Panc1 (cell line): ENCODE data around the gene SYT17. TPM values are rescaled to one million over a fixed set of nuclear protein-coding genes. Genes with fewer than 3 reads are reported as not detected.

Experiments used
- ATAC-seq: fragments of 200-7000 bp; cut with Tn5 transposase; 2 replicates; pipeline ENCODE4 v1.9.1; 2020; ENCODE audit warnings: mild to moderate bottlenecking, moderate library complexity
- BruUV-seq: library from RNA; stranded (reverse); fragments of 400-500 nt; replicated peaks from 2 replicates; lab custom pipeline; 2021; lab: Mats Ljungman, UMichigan
- CTCF ChIA-PET: fragments of 300-600 bp; sonication (Branson Sonifier 250); formaldehyde crosslinking; loops from one replicate; lab custom pipeline; 2022; ENCODE audit warnings: antibody characterized with exemption; lab: Charles Lee
- POLR2A ChIA-PET: fragments of 300-600 bp; sonication (Branson Sonifier 250); formaldehyde crosslinking; loops from one replicate; lab custom pipeline; 2022; ENCODE audit warnings: antibody characterized with exemption; lab: Charles Lee
- DNase-seq: peaks from one replicate; pipeline ENCODE4 v3.0.0-alpha.2; 2010; ENCODE audit warnings: low read depth, low spot score
- H3K27ac ChIP-seq: 2 replicates; pipeline ENCODE4 v1.5.1; 2011; ENCODE audit warnings: mild to moderate bottlenecking, low read length, inconsistent platforms
- H3K27me3 ChIP-seq: fragments of 200-500 bp; sonication (Bioruptor generic); 2 replicates; pipeline ENCODE4 v1.6.0; 2014; ENCODE audit warnings: low read length, inconsistent platforms; ENCODE audit not compliant: control insufficient read depth, insufficient read depth
- H3K36me3 ChIP-seq: fragments of 200-500 bp; sonication (Bioruptor generic); 2 replicates; pipeline ENCODE4 v1.5.1; 2014; ENCODE audit warnings: inconsistent platforms, mild to moderate bottlenecking, low read length, moderate library complexity; ENCODE audit not compliant: control insufficient read depth, insufficient read depth
- H3K4me1 ChIP-seq: 2 replicates; pipeline ENCODE4 v1.5.1; 2011; ENCODE audit warnings: inconsistent platforms, mild to moderate bottlenecking, low read length, moderate library complexity; ENCODE audit not compliant: control insufficient read depth, insufficient read depth
- H3K4me3 ChIP-seq, 2 experiments: 2 replicates each; pipeline ENCODE4 v1.5.1; 2011 to 2012; ENCODE audit warnings: low read depth in 2 of 2, low read length in 2 of 2, mild to moderate bottlenecking in 2 of 2, inconsistent platforms in 1 of 2, moderate library complexity in 1 of 2
- H3K9me3 ChIP-seq: fragments of 200-500 bp; sonication (Bioruptor generic); 2 replicates; pipeline ENCODE4 v1.5.1; 2014; ENCODE audit warnings: low read depth, mild to moderate bottlenecking, inconsistent platforms, low read length, moderate library complexity; ENCODE audit not compliant: control insufficient read depth, insufficient read depth
- POLR2AphosphoS5 ChIP-seq: IDR thresholded peaks from 2 replicates; pipeline ENCODE4 v1.6.1; 2012; ENCODE audit warnings: mild to moderate bottlenecking, low read depth, low read length, moderate library complexity
- REST ChIP-seq, 2 experiments: IDR thresholded peaks; 2 replicates each; pipeline ENCODE4 v1.6.1; 2011 to 2012; ENCODE audit warnings: low read depth in 2 of 2, control low read depth in 1 of 2, low read length in 1 of 2, mild to moderate bottlenecking in 1 of 2, moderate library complexity in 1 of 2; ENCODE audit not compliant: insufficient read depth in 1 of 2
- SIN3A ChIP-seq: IDR thresholded peaks from 2 replicates; pipeline ENCODE4 v1.6.1; 2012; ENCODE audit warnings: low read depth, mild to moderate bottlenecking, low read length, moderate library complexity, borderline replicate concordance; ENCODE audit not compliant: insufficient read depth
- TCF7L2 ChIP-seq: IDR thresholded peaks from 2 replicates; pipeline ENCODE4 v1.6.1; 2011; ENCODE audit warnings: mild to moderate bottlenecking, low read depth, low read length, inconsistent platforms
- in situ Hi-C: cut with HindIII; loops from 2 replicates; pipeline ENCODE4 v1.10.0; 2016; ENCODE audit warnings: low sequenced_read_pairs, low pct_unique_long_range_greater_than_20kb
- intact Hi-C: fragments of 100-400 bp; cut with micrococcal nuclease; formaldehyde crosslinking; loops from one replicate; pipeline ENCODE4 v1.10.0; 2022; ENCODE audit not compliant: unreplicated experiment
- total RNA-seq: library from RNA; stranded (reverse); gene quantifications from one replicate; pipeline ENCODE4 v1.2.1, GENCODE V29; 2021; ENCODE audit not compliant: unreplicated experiment
- TF ChIP-seq, protein P1 (sequence below): fragments of 450-650 bp; IDR thresholded peaks from 2 replicates; pipeline ENCODE4 v1.5.1; 2017; ENCODE audit warnings: mild to moderate bottlenecking

SYT17 gene
- total RNA-seq, 1 experiment from 2014 or later: 5.4 TPM

- in situ Hi-C loops: no loop called here
- BruUV-seq: no TSS peak
- CTCF ChIA-PET: no interaction called here
Measured at GRCh38 chr16:19301931-19302330, 133.9 kb downstream of the SYT17 start.

DNA sequence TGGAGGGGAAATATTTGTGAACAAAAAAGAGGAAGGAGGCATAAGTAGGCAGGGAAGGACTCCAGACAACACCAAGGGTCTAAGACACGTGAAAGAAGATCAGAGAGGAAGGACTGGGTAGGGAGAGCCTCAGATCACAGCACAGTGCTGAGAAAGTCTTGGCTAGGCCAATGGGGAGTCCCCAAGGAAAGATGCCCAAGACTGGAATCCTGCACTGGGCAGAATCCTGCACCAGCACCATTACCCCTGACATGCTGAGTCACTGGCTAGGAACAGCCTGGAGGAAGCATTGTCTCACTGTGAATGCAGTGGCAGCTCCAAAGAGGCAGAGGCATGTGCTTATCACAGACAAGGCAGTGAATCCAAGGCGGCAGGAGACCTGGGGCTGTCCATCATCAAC lies 136.7 kb downstream of the SYT17 start:
- POLR2A ChIA-PET: no interaction called here
- ATAC-seq: peak; percentile 79
- intact Hi-C loops: no loop called here

More at GRCh38 chr16:19301931-19302330, 133.9 kb downstream of the SYT17 start:
- Histone ChIP-seq H3K4me3 (no peak overlapping the region), H3K36me3 (no peaks in the 10 kb centered on the region), H3K27ac (no peak overlapping the region), H3K4me1 (no peaks in the 10 kb centered on the region), H3K27me3 (peaks cover 9% of the 10 kb centered on the region; the same call in 1 of the 2 replicates), H3K9me3 (no peaks in the 10 kb centered on the region)
- ATAC-seq (no peak), DNase-seq (no peak)
- TF ChIP-seq TCF7L2 (no peak), POLR2AphosphoS5 (no peak), REST (IDR thresholded peaks at IDR 0.05; ENCODE audit: insufficient read depth in 1 of 2, low read depth in 2 of 2, low read length in 1 of 2) (no peak), SIN3A (no peak)
- TF ChIP-seq, protein P1, sequence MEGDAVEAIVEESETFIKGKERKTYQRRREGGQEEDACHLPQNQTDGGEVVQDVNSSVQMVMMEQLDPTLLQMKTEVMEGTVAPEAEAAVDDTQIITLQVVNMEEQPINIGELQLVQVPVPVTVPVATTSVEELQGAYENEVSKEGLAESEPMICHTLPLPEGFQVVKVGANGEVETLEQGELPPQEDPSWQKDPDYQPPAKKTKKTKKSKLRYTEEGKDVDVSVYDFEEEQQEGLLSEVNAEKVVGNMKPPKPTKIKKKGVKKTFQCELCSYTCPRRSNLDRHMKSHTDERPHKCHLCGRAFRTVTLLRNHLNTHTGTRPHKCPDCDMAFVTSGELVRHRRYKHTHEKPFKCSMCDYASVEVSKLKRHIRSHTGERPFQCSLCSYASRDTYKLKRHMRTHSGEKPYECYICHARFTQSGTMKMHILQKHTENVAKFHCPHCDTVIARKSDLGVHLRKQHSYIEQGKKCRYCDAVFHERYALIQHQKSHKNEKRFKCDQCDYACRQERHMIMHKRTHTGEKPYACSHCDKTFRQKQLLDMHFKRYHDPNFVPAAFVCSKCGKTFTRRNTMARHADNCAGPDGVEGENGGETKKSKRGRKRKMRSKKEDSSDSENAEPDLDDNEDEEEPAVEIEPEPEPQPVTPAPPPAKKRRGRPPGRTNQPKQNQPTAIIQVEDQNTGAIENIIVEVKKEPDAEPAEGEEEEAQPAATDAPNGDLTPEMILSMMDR: no peak
- intact Hi-C loops: no loop called here
- POLR2A ChIA-PET: no interaction called here

More for the DNA sequence above, 136.7 kb downstream of the SYT17 start:
- no peak for TF ChIP-seq TCF7L2
- TF ChIP-seq, protein P1: no peak
- no peak for TF ChIP-seq POLR2AphosphoS5
- no peak for TF ChIP-seq REST (IDR thresholded peaks at IDR 0.05; ENCODE audit: insufficient read depth in 1 of 2, low read depth in 2 of 2, low read length in 1 of 2)
- TF ChIP-seq SIN3A: no peak
- Histone ChIP-seq H3K4me1 (no peaks in the 10 kb centered on the region), H3K36me3 (no peaks in the 10 kb centered on the region), H3K4me3 (no peak overlapping the region), H3K27ac (no peak overlapping the region), H3K27me3 (no peaks in the 10 kb centered on the region), H3K9me3 (no peaks in the 10 kb centered on the region)
- DNase-seq: no peak
- CTCF ChIA-PET: no interaction called here
- in situ Hi-C loops: no loop called here
- no TSS peak for BruUV-seq
